Measurements from ENCODE around the gene PRKN. TPM values are rescaled to one million over a fixed set of nuclear protein-coding genes. Genes with fewer than 3 reads are reported as not detected.

The PRKN gene
- total and polyA plus RNA-seq, 2 experiments from 2014 or later = 2.3 to 3.9 TPM

DNA sequence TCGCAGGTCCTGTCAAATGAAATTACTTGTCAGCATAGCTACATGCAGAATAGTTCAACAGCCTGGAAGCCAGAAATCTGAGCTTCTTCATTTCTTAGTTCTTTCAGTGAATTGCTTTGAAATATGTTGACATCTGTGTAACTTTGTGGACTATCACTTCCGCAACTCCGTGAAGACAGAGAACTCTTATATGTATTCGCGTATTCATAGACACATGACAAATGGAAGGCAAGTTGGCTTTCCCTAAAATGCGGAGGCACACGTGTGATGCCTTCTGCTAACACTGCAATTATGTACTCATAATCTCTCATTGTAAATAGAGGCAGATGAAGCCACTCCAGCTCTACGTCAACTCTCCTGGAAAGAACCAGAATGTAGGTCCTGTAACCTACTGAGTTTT lies 701.5 kb downstream of the PRKN start:
- H3K4me1 ChIP-seq (ENCODE audit: insufficient read depth) = no peaks in the 10 kb centered on the region
- no peaks in the 10 kb centered on the region for H3K27me3 ChIP-seq
- no peak overlapping the region for H3K4me3 ChIP-seq
- H3K9me3 ChIP-seq (ENCODE audit: low read depth) = no peaks in the 10 kb centered on the region
- 75% methylated on average over 8 of the region's 8 CpGs for WGBS (ENCODE audit: low lambda C conversion rate, missing lambda C conversion rate)
- no peak for DNase-seq (ENCODE audit: low spot score)
- no peak overlapping the region for H2AFZ ChIP-seq
- no peak for TF ChIP-seq EZH2phosphoT487 (IDR thresholded peaks at IDR 0.05; ENCODE audit: low read depth, severe bottlenecking, unreplicated experiment)
- TF ChIP-seq, protein P1, sequence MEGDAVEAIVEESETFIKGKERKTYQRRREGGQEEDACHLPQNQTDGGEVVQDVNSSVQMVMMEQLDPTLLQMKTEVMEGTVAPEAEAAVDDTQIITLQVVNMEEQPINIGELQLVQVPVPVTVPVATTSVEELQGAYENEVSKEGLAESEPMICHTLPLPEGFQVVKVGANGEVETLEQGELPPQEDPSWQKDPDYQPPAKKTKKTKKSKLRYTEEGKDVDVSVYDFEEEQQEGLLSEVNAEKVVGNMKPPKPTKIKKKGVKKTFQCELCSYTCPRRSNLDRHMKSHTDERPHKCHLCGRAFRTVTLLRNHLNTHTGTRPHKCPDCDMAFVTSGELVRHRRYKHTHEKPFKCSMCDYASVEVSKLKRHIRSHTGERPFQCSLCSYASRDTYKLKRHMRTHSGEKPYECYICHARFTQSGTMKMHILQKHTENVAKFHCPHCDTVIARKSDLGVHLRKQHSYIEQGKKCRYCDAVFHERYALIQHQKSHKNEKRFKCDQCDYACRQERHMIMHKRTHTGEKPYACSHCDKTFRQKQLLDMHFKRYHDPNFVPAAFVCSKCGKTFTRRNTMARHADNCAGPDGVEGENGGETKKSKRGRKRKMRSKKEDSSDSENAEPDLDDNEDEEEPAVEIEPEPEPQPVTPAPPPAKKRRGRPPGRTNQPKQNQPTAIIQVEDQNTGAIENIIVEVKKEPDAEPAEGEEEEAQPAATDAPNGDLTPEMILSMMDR (IDR thresholded peaks at IDR 0.05; ENCODE audit: poor library complexity) = no peak
- TF ChIP-seq EZH2 (IDR thresholded peaks at IDR 0.05; ENCODE audit: borderline replicate concordance) = no peak
- no peaks in the 10 kb centered on the region for H4K20me1 ChIP-seq (ENCODE audit: insufficient read depth, poor library complexity, severe bottlenecking)
- no peak overlapping the region for H3K27ac ChIP-seq
- H3K36me3 ChIP-seq (replicated peaks; ENCODE audit: insufficient read depth, low read depth) = no peaks in the 10 kb centered on the region
- H3K4me2 ChIP-seq = no peak overlapping the region
- H3K9me2 ChIP-seq (replicated peaks; ENCODE audit: insufficient read depth) = no peaks in the 10 kb centered on the region
- H3K79me2 ChIP-seq = no peaks in the 10 kb centered on the region

DNA sequence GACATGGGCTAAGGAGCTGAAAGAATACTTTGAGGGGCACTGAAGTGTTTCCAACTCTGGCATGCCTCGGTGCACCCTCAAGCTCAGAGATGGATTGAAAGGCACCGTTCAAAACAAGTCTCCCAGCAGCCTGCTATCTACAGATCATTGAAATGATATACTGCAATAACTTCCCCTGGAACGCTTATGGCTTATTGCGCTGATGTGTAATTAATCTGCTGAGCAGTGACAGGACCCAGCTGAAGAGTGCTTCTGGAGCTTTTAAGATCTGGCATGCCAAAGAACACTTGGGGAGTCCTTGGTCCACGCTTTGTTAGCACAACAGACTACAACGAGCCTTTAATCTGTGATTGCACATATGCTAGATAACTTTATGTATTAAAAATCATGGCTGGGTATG lies 708.2 kb downstream of the PRKN start:
- no peaks in the 10 kb centered on the region for H3K27me3 ChIP-seq
- no peaks in the 10 kb centered on the region for H3K4me1 ChIP-seq (ENCODE audit: insufficient read depth)
- WGBS (ENCODE audit: low lambda C conversion rate, missing lambda C conversion rate) = 62% methylated on average over 6 of the region's 6 CpGs
- no peaks in the 10 kb centered on the region for H3K79me2 ChIP-seq
- no peaks in the 10 kb centered on the region for H4K20me1 ChIP-seq (ENCODE audit: insufficient read depth, poor library complexity, severe bottlenecking)
- H3K9me3 ChIP-seq (ENCODE audit: low read depth) = no peaks in the 10 kb centered on the region
- H3K9me2 ChIP-seq (replicated peaks; ENCODE audit: insufficient read depth) = no peaks in the 10 kb centered on the region
- H3K4me2 ChIP-seq = no peak overlapping the region
- H3K4me3 ChIP-seq = no peak overlapping the region
- H3K36me3 ChIP-seq (replicated peaks; ENCODE audit: insufficient read depth, low read depth) = no peaks in the 10 kb centered on the region
- H3K27ac ChIP-seq = no peak overlapping the region
- no peak for DNase-seq (ENCODE audit: low spot score)
- TF ChIP-seq EZH2 (IDR thresholded peaks at IDR 0.05; ENCODE audit: borderline replicate concordance) = no peak
- TF ChIP-seq, protein P1 (IDR thresholded peaks at IDR 0.05; ENCODE audit: poor library complexity) = no peak
- TF ChIP-seq EZH2phosphoT487 (IDR thresholded peaks at IDR 0.05; ENCODE audit: low read depth, severe bottlenecking, unreplicated experiment) = no peak
- no peak overlapping the region for H2AFZ ChIP-seq

DNA sequence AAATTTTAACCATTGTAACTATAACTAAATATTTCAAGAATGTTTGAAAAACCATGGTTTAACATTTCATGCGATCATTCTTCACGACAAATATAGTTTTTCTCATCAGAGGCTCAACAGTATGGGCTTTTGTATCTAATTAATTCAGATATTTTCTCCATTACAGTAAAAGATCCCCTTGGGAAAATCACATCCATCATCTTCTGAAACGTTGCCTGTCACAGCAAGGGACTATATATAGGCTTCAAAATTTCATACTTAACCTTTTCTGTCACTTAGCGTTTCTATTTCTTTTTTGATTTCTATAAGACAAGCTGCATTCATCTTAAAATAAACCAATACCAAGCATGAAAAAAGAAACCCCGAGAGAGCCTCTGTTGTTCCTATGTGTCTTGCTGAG lies 710.0 kb downstream of the PRKN start:
- DNase-seq (ENCODE audit: low spot score) = no peak
- Histone ChIP-seq H3K4me2 (no peak overlapping the region), H3K27ac (no peak overlapping the region), H3K9me2 (replicated peaks; ENCODE audit: insufficient read depth) (no peaks in the 10 kb centered on the region), H3K4me3 (no peak overlapping the region), H2AFZ (no peak overlapping the region), H3K27me3 (no peaks in the 10 kb centered on the region), H4K20me1 (ENCODE audit: insufficient read depth, poor library complexity, severe bottlenecking) (no peaks in the 10 kb centered on the region), H3K4me1 (ENCODE audit: insufficient read depth) (no peaks in the 10 kb centered on the region), H3K9me3 (ENCODE audit: low read depth) (no peaks in the 10 kb centered on the region), H3K36me3 (replicated peaks; ENCODE audit: insufficient read depth, low read depth) (no peaks in the 10 kb centered on the region), H3K79me2 (no peaks in the 10 kb centered on the region)
- 88% methylated on average over 5 of the region's 5 CpGs for WGBS (ENCODE audit: low lambda C conversion rate, missing lambda C conversion rate)
- no peak for TF ChIP-seq EZH2 (IDR thresholded peaks at IDR 0.05; ENCODE audit: borderline replicate concordance)
- TF ChIP-seq, protein P1 (IDR thresholded peaks at IDR 0.05; ENCODE audit: poor library complexity) = no peak
- TF ChIP-seq EZH2phosphoT487 (IDR thresholded peaks at IDR 0.05; ENCODE audit: low read depth, severe bottlenecking, unreplicated experiment) = no peak
